Fibroblast of lung (primary cell): Measurements from ENCODE around the gene XXYLT1.

Experiments used
- CTCF ChIP-seq, 2 donors: IDR thresholded peaks in 1 of 2; conservative IDR thresholded peaks in 1 of 2; 1 replicate in 1 of 2; 2 replicates in 1 of 2; pipeline ENCODE4 v1.5.1; 2011 to 2012; ENCODE audit warnings: low read length in 2 of 2, control low read depth in 1 of 2, inconsistent platforms in 1 of 2, low read depth in 1 of 2, mild to moderate bottlenecking in 1 of 2
- EZH2 ChIP-seq: IDR thresholded peaks from 2 replicates; pipeline ENCODE4 v1.5.1; 2012; ENCODE audit warnings: low read length, control low read depth, mild to moderate bottlenecking; ENCODE audit errors: missing control alignments

GRCh38 chr3:195208183-195208582 lies 62.8 kb downstream of the XXYLT1 start:
- no peak for TF ChIP-seq CTCF (conservative IDR thresholded peaks at IDR 0.05 in 1 of 2, IDR thresholded peaks at IDR 0.05 in 1 of 2; ENCODE audit: low read depth in 1 of 2, low read length in 2 of 2)
- TF ChIP-seq EZH2 = no peak
